Tibial nerve (tissue), 4 donors: ENCODE measurements around the gene UGT2A3. TPM values are rescaled to one million over a fixed set of nuclear protein-coding genes. Genes with fewer than 3 reads are reported as not detected.
"Not testable (repeated sequence)": the region's sequence is repeated elsewhere in the genome, so short reads cannot be mapped to it uniquely, and the experiment has no call there.

Experiments used
- DNase-seq, 2 donors: peaks; one replicate each; pipeline ENCODE4 v3.0.0-alpha.2; 2019; ENCODE audit warnings: low spot score in 2 of 2
- H3K27ac ChIP-seq, 4 donors: fragments of 200-600 bp; sonication (generic) in 3 of 4; one replicate each; pipeline ENCODE4 v1.5.1; 2017 to 2019; ENCODE audit warnings: mild to moderate bottlenecking in 1 of 4
- H3K27me3 ChIP-seq, 2 donors: fragments of 200-600 bp; sonication (generic) in 1 of 2; one replicate each; pipeline versions ENCODE4 v1.5.1 to v1.6.0; 2017 to 2019
- H3K36me3 ChIP-seq, 3 donors: fragments of 200-600 bp; sonication (generic); one replicate each; pipeline ENCODE4 v1.5.1; 2018 to 2019
- H3K4me1 ChIP-seq, 4 donors: fragments of 200-600 bp; sonication (generic) in 3 of 4; one replicate each; pipeline ENCODE4 v1.5.1; 2017 to 2019
- H3K4me3 ChIP-seq, 4 donors: fragments of 200-600 bp; sonication (generic) in 3 of 4; one replicate each; pipeline ENCODE4 v1.5.1; 2017 to 2019; ENCODE audit warnings: mild to moderate bottlenecking in 1 of 4, moderate library complexity in 1 of 4
- H3K9me3 ChIP-seq, 4 donors: fragments of 200-600 bp; sonication (generic) in 3 of 4; one replicate each; pipeline ENCODE4 v1.5.1; 2017 to 2019
- EP300 ChIP-seq, 2 donors: sonication (generic); formaldehyde crosslinking; IDR thresholded peaks; one replicate each; pipeline ENCODE4 v1.6.1; 2017; ENCODE audit warnings: antibody characterized with exemption in 2 of 2, mild to moderate bottlenecking in 1 of 2
- POLR2A ChIP-seq, 2 donors: fragments of 450-650 bp; IDR thresholded peaks; one replicate each; pipeline ENCODE4 v1.6.1; 2017; ENCODE audit warnings: antibody characterized with exemption in 2 of 2, mild to moderate bottlenecking in 2 of 2, moderate library complexity in 2 of 2
- WGBS, 2 donors: methylation state at CpG; one replicate each; pipeline ENCODE4 v1.1.5; 2018; 5-methylcytosine and 5-hydroxymethylcytosine counted together
- total RNA-seq, 4 donors: library from RNA; depleted of rRNA; stranded (reverse); fragments of >200 nt; gene quantifications; one replicate each; pipeline ENCODE4 v1.1.0, GENCODE V29; 2016
- TF ChIP-seq, protein P1 (sequence below), 5 experiments: fragments of 200-600 bp in 3 of 5; fragments of 450-650 bp in 2 of 5; sonication (generic) in 3 of 5; IDR thresholded peaks; one replicate each; pipeline ENCODE4 v1.5.1; 2016 to 2019; ENCODE audit warnings: antibody characterized with exemption in 5 of 5, mild to moderate bottlenecking in 3 of 5, moderate library complexity in 2 of 5

UGT2A3 gene
- total RNA-seq, 4 donors from 2014 or later = not detected

DNA sequence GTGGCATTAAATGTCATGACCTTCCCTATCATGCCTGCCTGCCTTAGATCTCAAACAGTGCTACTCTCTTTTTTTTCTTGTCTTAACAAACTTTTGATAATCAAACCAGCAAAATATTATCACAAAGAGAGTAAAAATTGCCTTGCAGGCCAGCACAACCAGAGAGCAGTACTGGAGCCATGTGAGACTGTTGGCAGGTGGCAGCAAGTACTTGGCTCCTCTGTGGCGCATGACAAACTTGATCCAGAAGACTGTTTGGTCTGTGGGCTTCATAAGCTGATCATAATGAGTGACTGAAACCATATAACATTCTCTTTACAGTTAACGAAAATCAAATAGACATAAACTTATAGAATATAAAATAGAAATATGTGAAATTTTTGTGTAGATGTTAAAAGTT, 33.3 kb upstream of the UGT2A3 start:
- Histone ChIP-seq H3K27me3 (no peaks in the 10 kb centered on the region), H3K9me3 (no peaks in the 10 kb centered on the region), H3K4me3 (no peak overlapping the region), H3K4me1 (no peaks in the 10 kb centered on the region), H3K27ac (no peak overlapping the region), H3K36me3 (no peaks in the 10 kb centered on the region)
- WGBS, 2 donors = 75 to 90% methylated on average over 2 of the region's 2 CpGs
- TF ChIP-seq, protein P1, sequence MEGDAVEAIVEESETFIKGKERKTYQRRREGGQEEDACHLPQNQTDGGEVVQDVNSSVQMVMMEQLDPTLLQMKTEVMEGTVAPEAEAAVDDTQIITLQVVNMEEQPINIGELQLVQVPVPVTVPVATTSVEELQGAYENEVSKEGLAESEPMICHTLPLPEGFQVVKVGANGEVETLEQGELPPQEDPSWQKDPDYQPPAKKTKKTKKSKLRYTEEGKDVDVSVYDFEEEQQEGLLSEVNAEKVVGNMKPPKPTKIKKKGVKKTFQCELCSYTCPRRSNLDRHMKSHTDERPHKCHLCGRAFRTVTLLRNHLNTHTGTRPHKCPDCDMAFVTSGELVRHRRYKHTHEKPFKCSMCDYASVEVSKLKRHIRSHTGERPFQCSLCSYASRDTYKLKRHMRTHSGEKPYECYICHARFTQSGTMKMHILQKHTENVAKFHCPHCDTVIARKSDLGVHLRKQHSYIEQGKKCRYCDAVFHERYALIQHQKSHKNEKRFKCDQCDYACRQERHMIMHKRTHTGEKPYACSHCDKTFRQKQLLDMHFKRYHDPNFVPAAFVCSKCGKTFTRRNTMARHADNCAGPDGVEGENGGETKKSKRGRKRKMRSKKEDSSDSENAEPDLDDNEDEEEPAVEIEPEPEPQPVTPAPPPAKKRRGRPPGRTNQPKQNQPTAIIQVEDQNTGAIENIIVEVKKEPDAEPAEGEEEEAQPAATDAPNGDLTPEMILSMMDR (IDR thresholded peaks at IDR 0.05) = no peak
- no peak for TF ChIP-seq POLR2A (IDR thresholded peaks at IDR 0.05)
- no peak for TF ChIP-seq EP300 (IDR thresholded peaks at IDR 0.05)
- DNase-seq = no peak

DNA sequence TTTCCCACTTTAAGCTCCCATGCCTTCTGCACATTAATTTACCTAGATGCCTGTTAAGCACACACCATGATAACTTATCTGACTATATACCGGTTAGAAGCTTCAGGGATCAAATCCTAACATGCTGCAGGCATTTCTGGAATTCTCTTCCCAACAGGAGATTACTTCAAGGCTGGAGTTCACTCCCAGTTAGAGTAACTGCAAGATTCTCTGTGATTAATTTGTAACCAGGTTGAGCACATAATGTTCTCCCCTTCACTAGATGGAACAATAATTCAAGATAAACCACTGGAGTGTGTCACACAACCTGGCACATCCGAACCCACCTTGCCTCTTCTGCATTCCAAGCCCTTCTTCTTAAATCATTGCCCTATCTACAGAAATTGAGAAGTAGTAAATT, 11.8 kb upstream of the UGT2A3 start:
- WGBS, 2 donors = 54 to 60% methylated on average over 2 of the region's 2 CpGs
- no peak for TF ChIP-seq POLR2A (IDR thresholded peaks at IDR 0.05)
- TF ChIP-seq, protein P1 (IDR thresholded peaks at IDR 0.05) = no peak
- no peak for TF ChIP-seq EP300 (IDR thresholded peaks at IDR 0.05)
- Histone ChIP-seq H3K36me3 (no peaks in the 10 kb centered on the region), H3K9me3 (no peaks in the 10 kb centered on the region), H3K4me3 (no peak overlapping the region), H3K4me1 (no peaks in the 10 kb centered on the region), H3K27ac (no peak overlapping the region), H3K27me3 (no peaks in the 10 kb centered on the region)
- DNase-seq = no peak

DNA sequence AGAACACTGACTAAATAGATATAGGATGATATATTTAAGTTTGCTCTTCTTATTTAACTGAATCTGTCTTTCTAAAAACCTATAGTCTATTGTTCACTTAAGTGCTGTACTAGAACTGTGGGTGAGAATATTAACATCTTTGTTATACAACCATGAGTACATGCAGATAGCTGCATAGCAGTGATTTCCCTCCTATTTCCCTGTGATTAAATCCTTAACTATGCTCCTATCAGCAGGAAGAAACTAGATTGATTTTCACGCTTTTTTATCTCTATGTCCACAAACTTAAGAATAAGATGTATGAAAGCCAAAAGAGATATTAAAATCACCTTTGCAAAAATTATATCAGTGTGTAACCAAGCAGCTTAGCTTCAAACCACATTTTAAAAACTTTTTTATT, 11.3 kb upstream of the UGT2A3 start:
- TF ChIP-seq, protein P1 (IDR thresholded peaks at IDR 0.05) = no peak
- no peak for DNase-seq
- H3K4me3 ChIP-seq = no peak overlapping the region
- H3K36me3 ChIP-seq = no peaks in the 10 kb centered on the region
- no peaks in the 10 kb centered on the region for H3K4me1 ChIP-seq
- no peaks in the 10 kb centered on the region for H3K27me3 ChIP-seq
- no peaks in the 10 kb centered on the region for H3K9me3 ChIP-seq
- H3K27ac ChIP-seq = no peak overlapping the region
- WGBS, 2 donors = 78 to 82% methylated on average over 1 of the region's 1 CpG

DNA sequence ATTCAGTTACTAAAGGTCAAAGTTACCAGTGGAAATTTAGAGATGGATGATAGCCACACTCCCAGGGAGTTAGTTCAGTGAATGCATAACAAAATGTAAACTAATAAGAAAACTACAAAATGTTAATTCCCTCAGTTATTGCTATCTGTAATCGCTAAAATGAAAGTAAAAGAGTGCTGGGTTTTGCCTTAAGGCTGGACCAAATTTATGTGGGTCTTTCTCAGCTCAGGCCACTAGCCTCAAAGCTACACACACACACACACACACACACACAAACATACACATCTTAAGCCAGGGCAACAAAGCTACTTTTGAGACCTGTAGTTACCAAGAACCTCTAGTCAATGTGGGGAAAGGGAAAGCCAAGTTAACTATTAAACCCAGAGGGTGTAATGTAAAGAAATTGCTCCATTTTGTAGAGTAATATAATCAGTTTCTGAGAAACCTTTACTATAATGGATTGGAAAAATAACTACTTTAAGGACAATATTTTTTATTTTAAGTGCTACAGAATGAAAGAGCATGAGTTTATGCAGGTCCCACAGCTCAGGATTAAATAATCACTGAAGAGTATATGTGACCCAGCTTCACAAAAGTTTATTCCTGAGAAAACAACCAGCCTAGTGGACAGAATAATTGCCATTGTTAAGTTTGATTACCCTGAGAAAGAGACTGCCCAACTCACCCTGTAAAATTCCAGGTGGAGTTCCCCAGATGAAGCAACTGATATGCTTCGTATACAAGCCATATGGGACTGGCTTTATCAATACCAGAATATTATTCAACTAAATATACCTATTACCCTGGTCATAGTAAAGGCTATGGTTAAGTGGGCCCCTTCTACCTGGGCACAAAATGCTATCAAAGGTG, 8.9 kb upstream of the UGT2A3 start:
- DNase-seq = no peak
- Histone ChIP-seq H3K27me3 (no peaks in the 10 kb centered on the region), H3K4me3 (no peak overlapping the region), H3K36me3 (no peaks in the 10 kb centered on the region), H3K9me3 (no peaks in the 10 kb centered on the region), H3K27ac (no peak overlapping the region), H3K4me1 (no peaks in the 10 kb centered on the region)
- 85 to 87% methylated on average over 2 of the region's 2 CpGs for WGBS, 2 donors
- TF ChIP-seq POLR2A (IDR thresholded peaks at IDR 0.05) (no peak), EP300 (IDR thresholded peaks at IDR 0.05) (no peak)
- TF ChIP-seq, protein P1 (IDR thresholded peaks at IDR 0.05) = no peak

DNA sequence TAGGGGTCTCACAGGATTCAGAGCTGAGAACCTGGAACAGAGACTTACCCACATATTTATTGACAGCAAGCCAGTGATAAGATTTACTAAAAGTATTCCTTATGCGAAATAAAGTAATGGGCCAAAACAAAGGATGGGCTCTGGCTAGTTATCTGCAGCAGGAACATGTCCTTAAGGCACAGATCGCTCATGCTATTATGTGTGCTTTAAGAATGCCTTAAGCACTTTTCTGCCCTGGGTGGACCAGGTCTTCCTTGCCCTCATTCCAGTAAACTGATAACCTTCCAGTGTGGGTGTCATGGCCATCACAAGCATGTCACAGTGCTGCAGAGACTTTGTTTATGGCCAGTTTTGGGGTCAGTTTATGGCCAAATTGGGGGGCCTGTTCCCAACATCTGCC, 7.5 kb upstream of the UGT2A3 start:
- not testable (repeated sequence) for H3K4me1 ChIP-seq, DNase-seq, H3K27me3 ChIP-seq, H3K9me3 ChIP-seq, H3K36me3 ChIP-seq, H3K4me3 ChIP-seq, H3K27ac ChIP-seq
- 90 to 95% methylated on average over 2 of the region's 2 CpGs for WGBS, 2 donors
